PC-3 (cell line): ENCODE data around the gene FMNL3. TPM values are rescaled to one million over a fixed set of nuclear protein-coding genes. Genes with fewer than 3 reads are reported as not detected.
A peak's percentile ranks its signal among the peaks of the same experiment; 100 is the strongest.

Experiments used
- ATAC-seq: fragments of 200-7000 bp; cut with Tn5 transposase; 2 replicates; pipeline ENCODE4 v1.9.1; 2020; ENCODE audit warnings: mild to moderate bottlenecking, moderate library complexity
- BruUV-seq: library from RNA; stranded (reverse); fragments of 400-500 nt; replicated peaks from 2 replicates; lab custom pipeline; 2021; lab: Mats Ljungman, UMichigan
- CTCF ChIA-PET: fragments of 300-600 bp; sonication (Branson Sonifier 250); formaldehyde crosslinking; loops from one replicate; lab custom pipeline; 2022; ENCODE audit warnings: antibody characterized with exemption; lab: Charles Lee
- POLR2A ChIA-PET: fragments of 300-600 bp; sonication (Branson Sonifier 250); formaldehyde crosslinking; loops from one replicate; lab custom pipeline; 2022; ENCODE audit warnings: antibody characterized with exemption; ENCODE audit not compliant: unreplicated experiment; lab: Charles Lee
- DNase-seq: peaks from one replicate; pipeline ENCODE4 v3.0.0-alpha.2; 2015
- H2AFZ ChIP-seq: fragments of 300-600 bp; sonication (generic); 2 replicates; pipeline ENCODE4 v1.6.0; 2016; ENCODE audit warnings: antibody characterized with exemption, low read length
- H3F3A ChIP-seq: fragments of 300-600 bp; sonication (generic); one replicate; pipeline ENCODE4 v1.6.0; 2017; ENCODE audit warnings: antibody characterized with exemption, low read length, control low read depth, mild to moderate bottlenecking; ENCODE audit not compliant: unreplicated experiment
- H3K27ac ChIP-seq: fragments of 300-600 bp; sonication (generic); 2 replicates; pipeline ENCODE4 v1.5.1; 2016; ENCODE audit warnings: mild to moderate bottlenecking, low read length
- H3K27me3 ChIP-seq: fragments of 300-600 bp; sonication (generic); 2 replicates; pipeline ENCODE4 v1.6.1; 2016; ENCODE audit warnings: low read length, mixed read lengths
- H3K36me3 ChIP-seq: fragments of 300-600 bp; sonication (generic); 2 replicates; pipeline ENCODE4 v1.6.1; 2016; ENCODE audit warnings: low read depth, mixed run types, low read length, mixed read lengths
- H3K4me1 ChIP-seq: fragments of 300-600 bp; sonication (generic); 2 replicates; pipeline ENCODE4 v1.5.1; 2016; ENCODE audit warnings: low read length; ENCODE audit not compliant: insufficient read depth
- H3K4me2 ChIP-seq: fragments of 300-600 bp; sonication (generic); 2 replicates; pipeline ENCODE4 v1.6.0; 2016; ENCODE audit warnings: low read length
- H3K4me3 ChIP-seq: fragments of 300-600 bp; sonication (generic); 2 replicates; pipeline ENCODE4 v1.5.1; 2016; ENCODE audit warnings: mild to moderate bottlenecking, low read length, mixed read lengths
- H3K79me2 ChIP-seq: fragments of 300-600 bp; sonication (generic); 2 replicates; pipeline ENCODE4 v1.6.1; 2017; ENCODE audit warnings: low read length, mixed read lengths
- H3K9ac ChIP-seq: fragments of 300-600 bp; sonication (generic); 2 replicates; pipeline ENCODE4 v1.6.0; 2016; ENCODE audit warnings: mild to moderate bottlenecking, low read length
- H3K9me2 ChIP-seq: fragments of 300-600 bp; sonication (generic); replicated peaks from 2 replicates; pipeline ENCODE4 v1.6.1; 2016; ENCODE audit warnings: mixed run types, low read length, mixed read lengths
- H3K9me3 ChIP-seq: fragments of 300-600 bp; sonication (generic); 2 replicates; pipeline ENCODE4 v1.6.1; 2016; ENCODE audit warnings: low read length, mixed read lengths
- H4K20me1 ChIP-seq: fragments of 300-600 bp; sonication (generic); 2 replicates; pipeline ENCODE4 v1.6.1; 2016; ENCODE audit warnings: low read length, mixed read lengths
- CTCF ChIP-seq: fragments of 300-600 bp; sonication (generic); conservative IDR thresholded peaks from 2 replicates; pipeline ENCODE4 v1.5.1; 2017; ENCODE audit warnings: antibody characterized with exemption, low read depth, mild to moderate bottlenecking, low read length
- EZH2 ChIP-seq: fragments of 300-600 bp; sonication (generic); IDR thresholded peaks from one replicate; pipeline ENCODE4 v1.6.1; 2017; ENCODE audit warnings: antibody characterized with exemption, mild to moderate bottlenecking, low read length; ENCODE audit not compliant: unreplicated experiment
- EZH2phosphoT487 ChIP-seq: fragments of 300-600 bp; sonication (generic); IDR thresholded peaks from 2 replicates; pipeline ENCODE4 v1.6.1; 2018; ENCODE audit warnings: mild to moderate bottlenecking, antibody characterized with exemption, low read length, borderline replicate concordance
- intact Hi-C: fragments of 100-400 bp; cut with micrococcal nuclease; formaldehyde crosslinking; loops from 2 replicates; pipeline ENCODE4 v1.9.0; 2023
- total RNA-seq: library from RNA; depleted of rRNA; stranded (reverse); fragments of >200 nt; gene quantifications from 2 replicates; pipeline ENCODE4 v1.2.3, GENCODE V29; 2014

The FMNL3 gene
- total RNA-seq, 1 experiment from 2014 or later, result 6.2 TPM

GRCh38 chr12:49705479-49706134 is 1.6 kb downstream of the FMNL3 start:
- CTCF ChIA-PET, result no interaction called here
- no peaks in the 10 kb centered on the region for H3K9me2 ChIP-seq
- H2AFZ ChIP-seq, result no peak overlapping the region
- peaks cover 9% of the 10 kb centered on the region; the same call in 1 of the 2 replicates for H3K4me1 ChIP-seq
- no peaks in the 10 kb centered on the region for H3K36me3 ChIP-seq
- no peaks in the 10 kb centered on the region for H3F3A ChIP-seq
- POLR2A ChIA-PET, result no interaction called here
- no peaks in the 10 kb centered on the region for H4K20me1 ChIP-seq
- no peak for ATAC-seq
- TF ChIP-seq EZH2 (no peak), CTCF (no peak), EZH2phosphoT487 (no peak)
- H3K27ac ChIP-seq, result no peak overlapping the region
- peaks cover 12% of the 10 kb centered on the region for H3K27me3 ChIP-seq
- DNase-seq, result peak; percentile 55
- 0 out of 2 replicates have a peak overlapping the region, but pooled peaks have one; percentile 74 for H3K4me3 ChIP-seq
- peak overlapping the region; percentile 89 for H3K4me2 ChIP-seq
- no TSS peak for BruUV-seq
- intact Hi-C loops, result no loop called here
- H3K79me2 ChIP-seq, result peaks cover 4% of the 10 kb centered on the region; the same call in 1 of the 2 replicates
- H3K9me3 ChIP-seq, result no peaks in the 10 kb centered on the region
- no peak overlapping the region for H3K9ac ChIP-seq

- Histone ChIP-seq H3K4me2 (no peak overlapping the region), H3K9me2 (no peaks in the 10 kb centered on the region), H3K27me3 (no peaks in the 10 kb centered on the region), H3K4me1 (peaks cover 10% of the 10 kb centered on the region; the same call in 1 of the 2 replicates), H3K9ac (no peak overlapping the region), H3K36me3 (no peaks in the 10 kb centered on the region), H3K9me3 (no peaks in the 10 kb centered on the region), H3K79me2 (peaks cover 4% of the 10 kb centered on the region; the same call in 1 of the 2 replicates), H3K27ac (no peak overlapping the region), H3K4me3 (no peak overlapping the region), H4K20me1 (no peaks in the 10 kb centered on the region), H2AFZ (no peak overlapping the region), H3F3A (no peaks in the 10 kb centered on the region)
- TF ChIP-seq CTCF (no peak), EZH2 (no peak), EZH2phosphoT487 (no peak)
- BruUV-seq, result no TSS peak
- CTCF ChIA-PET, result interaction anchor here (0.8 kb wide), 1 partner anchor 38 kb away, joined by 3 read pairs; the partner anchor contains the start of gene TMBIM6
- intact Hi-C loops, result no loop called here
- no peak for DNase-seq
- POLR2A ChIA-PET, result no interaction called here
- ATAC-seq, result no peak
Measured at GRCh38 chr12:49703647-49704137, 3.5 kb downstream of the FMNL3 start.
